Measurements from ENCODE around the gene OAT. TPM values are rescaled to one million over a fixed set of nuclear protein-coding genes. Genes with fewer than 3 reads are reported as not detected.

Gene OAT
- total and polyA plus RNA-seq, 10 of the 15 experiments (the other 5 are each of a cell fraction or from before 2014, with no cell fraction given) = 1.2 to 9.8 (median 1.6) TPM

GRCh38 chr10:124458473-124458872 is 39.8 kb upstream of the OAT start:
- ATAC-seq = no peak
- 65% methylated on average over 4 of the region's 4 CpGs for WGBS (ENCODE audit: insufficient coverage, insufficient replicate concordance, low lambda C conversion rate, missing lambda C conversion rate)
- BruUV-seq (replicated peaks) = no TSS peak
- ChIA-PET SMC1A (ENCODE audit: uncharacterized antibody, unreplicated experiment) (no interaction called here), POLR2A (no interaction called here), RAD21 (ENCODE audit: unreplicated experiment) (no interaction called here), CTCF (no interaction called here)
- Histone ChIP-seq H4K20me1 (ENCODE audit: control insufficient read depth, insufficient read depth) (no peaks in the 10 kb centered on the region), H3K27me3 (replicated peaks in 1 of 2; ENCODE audit: control insufficient read depth in 2 of 2, insufficient read depth in 2 of 2, low read length in 1 of 2) (peaks cover 0 to 2% of the 10 kb centered on the region in 2 experiments; a peak in 2 of 4 replicates), H3K79me2 (ENCODE audit: control insufficient read depth, insufficient read depth, low read length) (no peaks in the 10 kb centered on the region), H3K9ac (ENCODE audit: control insufficient read depth, insufficient read depth, low read length) (no peak overlapping the region), H2AFZ (ENCODE audit: control insufficient read depth, low read depth, low read length) (no peak overlapping the region), H3K27ac (ENCODE audit: control insufficient read depth, insufficient read depth) (no peak overlapping the region), H3K36me3 (ENCODE audit: control insufficient read depth in 2 of 2, insufficient read depth in 2 of 2, low read length in 1 of 2) (no peaks in the 10 kb centered on the region), H3K4me3 (no peak overlapping the region), H3K4me2 (ENCODE audit: control insufficient read depth, insufficient read depth) (no peak overlapping the region), H3K4me1 (ENCODE audit: control insufficient read depth, insufficient read depth, low read length) (no peaks in the 10 kb centered on the region; the same call in 1 of the 2 replicates), H3K9me3 (replicated peaks; ENCODE audit: control insufficient read depth, insufficient read depth, low read length) (no peaks in the 10 kb centered on the region)
- in situ Hi-C loops (cut with MboI) (no loop called here), intact Hi-C loops (cut with micrococcal nuclease; ENCODE audit: unreplicated experiment) (no loop called here)
- no peak for DNase-seq (ENCODE audit: low read depth, low spot score)
- no peak for FAIRE-seq
- TF ChIP-seq, protein P1, sequence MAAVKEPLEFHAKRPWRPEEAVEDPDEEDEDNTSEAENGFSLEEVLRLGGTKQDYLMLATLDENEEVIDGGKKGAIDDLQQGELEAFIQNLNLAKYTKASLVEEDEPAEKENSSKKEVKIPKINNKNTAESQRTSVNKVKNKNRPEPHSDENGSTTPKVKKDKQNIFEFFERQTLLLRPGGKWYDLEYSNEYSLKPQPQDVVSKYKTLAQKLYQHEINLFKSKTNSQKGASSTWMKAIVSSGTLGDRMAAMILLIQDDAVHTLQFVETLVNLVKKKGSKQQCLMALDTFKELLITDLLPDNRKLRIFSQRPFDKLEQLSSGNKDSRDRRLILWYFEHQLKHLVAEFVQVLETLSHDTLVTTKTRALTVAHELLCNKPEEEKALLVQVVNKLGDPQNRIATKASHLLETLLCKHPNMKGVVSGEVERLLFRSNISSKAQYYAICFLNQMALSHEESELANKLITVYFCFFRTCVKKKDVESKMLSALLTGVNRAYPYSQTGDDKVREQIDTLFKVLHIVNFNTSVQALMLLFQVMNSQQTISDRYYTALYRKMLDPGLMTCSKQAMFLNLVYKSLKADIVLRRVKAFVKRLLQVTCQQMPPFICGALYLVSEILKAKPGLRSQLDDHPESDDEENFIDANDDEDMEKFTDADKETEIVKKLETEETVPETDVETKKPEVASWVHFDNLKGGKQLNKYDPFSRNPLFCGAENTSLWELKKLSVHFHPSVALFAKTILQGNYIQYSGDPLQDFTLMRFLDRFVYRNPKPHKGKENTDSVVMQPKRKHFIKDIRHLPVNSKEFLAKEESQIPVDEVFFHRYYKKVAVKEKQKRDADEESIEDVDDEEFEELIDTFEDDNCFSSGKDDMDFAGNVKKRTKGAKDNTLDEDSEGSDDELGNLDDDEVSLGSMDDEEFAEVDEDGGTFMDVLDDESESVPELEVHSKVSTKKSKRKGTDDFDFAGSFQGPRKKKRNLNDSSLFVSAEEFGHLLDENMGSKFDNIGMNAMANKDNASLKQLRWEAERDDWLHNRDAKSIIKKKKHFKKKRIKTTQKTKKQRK (IDR thresholded peaks at IDR 0.05; ENCODE audit: low read depth, low read length) = no peak
- TF ChIP-seq SRF (IDR thresholded peaks at IDR 0.05; ENCODE audit: low read depth in 2 of 2, low read length in 2 of 2) = no peak
- TF ChIP-seq CREB1 (IDR thresholded peaks at IDR 0.05; ENCODE audit: low read depth) = no peak
- no peak for TF ChIP-seq SUPT20H (IDR thresholded peaks at IDR 0.05; ENCODE audit: borderline replicate concordance, control insufficient read depth, low read depth, low read length)
- no peak for TF ChIP-seq PBX3 (IDR thresholded peaks at IDR 0.05; ENCODE audit: insufficient replicate concordance, low read depth, low read length)
- no peak for TF ChIP-seq SKIL (IDR thresholded peaks at IDR 0.05; ENCODE audit: low read depth, poor library complexity, severe bottlenecking)
- TF ChIP-seq PKNOX1 (IDR thresholded peaks at IDR 0.05) = no peak
- no peak for TF ChIP-seq FOXM1 (IDR thresholded peaks at IDR 0.05; ENCODE audit: low read depth, low read length)
- TF ChIP-seq CBX3 (IDR thresholded peaks at IDR 0.05; ENCODE audit: borderline replicate concordance, low read depth) = no peak
- no peak for TF ChIP-seq TCF12 (IDR thresholded peaks at IDR 0.05; ENCODE audit: low read depth, low read length)
- no peak for TF ChIP-seq TARDBP (IDR thresholded peaks at IDR 0.05; ENCODE audit: borderline replicate concordance)
- TF ChIP-seq DPF2 (IDR thresholded peaks at IDR 0.05) = no peak
- TF ChIP-seq, protein P2, sequence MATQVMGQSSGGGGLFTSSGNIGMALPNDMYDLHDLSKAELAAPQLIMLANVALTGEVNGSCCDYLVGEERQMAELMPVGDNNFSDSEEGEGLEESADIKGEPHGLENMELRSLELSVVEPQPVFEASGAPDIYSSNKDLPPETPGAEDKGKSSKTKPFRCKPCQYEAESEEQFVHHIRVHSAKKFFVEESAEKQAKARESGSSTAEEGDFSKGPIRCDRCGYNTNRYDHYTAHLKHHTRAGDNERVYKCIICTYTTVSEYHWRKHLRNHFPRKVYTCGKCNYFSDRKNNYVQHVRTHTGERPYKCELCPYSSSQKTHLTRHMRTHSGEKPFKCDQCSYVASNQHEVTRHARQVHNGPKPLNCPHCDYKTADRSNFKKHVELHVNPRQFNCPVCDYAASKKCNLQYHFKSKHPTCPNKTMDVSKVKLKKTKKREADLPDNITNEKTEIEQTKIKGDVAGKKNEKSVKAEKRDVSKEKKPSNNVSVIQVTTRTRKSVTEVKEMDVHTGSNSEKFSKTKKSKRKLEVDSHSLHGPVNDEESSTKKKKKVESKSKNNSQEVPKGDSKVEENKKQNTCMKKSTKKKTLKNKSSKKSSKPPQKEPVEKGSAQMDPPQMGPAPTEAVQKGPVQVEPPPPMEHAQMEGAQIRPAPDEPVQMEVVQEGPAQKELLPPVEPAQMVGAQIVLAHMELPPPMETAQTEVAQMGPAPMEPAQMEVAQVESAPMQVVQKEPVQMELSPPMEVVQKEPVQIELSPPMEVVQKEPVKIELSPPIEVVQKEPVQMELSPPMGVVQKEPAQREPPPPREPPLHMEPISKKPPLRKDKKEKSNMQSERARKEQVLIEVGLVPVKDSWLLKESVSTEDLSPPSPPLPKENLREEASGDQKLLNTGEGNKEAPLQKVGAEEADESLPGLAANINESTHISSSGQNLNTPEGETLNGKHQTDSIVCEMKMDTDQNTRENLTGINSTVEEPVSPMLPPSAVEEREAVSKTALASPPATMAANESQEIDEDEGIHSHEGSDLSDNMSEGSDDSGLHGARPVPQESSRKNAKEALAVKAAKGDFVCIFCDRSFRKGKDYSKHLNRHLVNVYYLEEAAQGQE (IDR thresholded peaks at IDR 0.05; ENCODE audit: low read depth, low read length) = no peak
- no peak for TF ChIP-seq EED (IDR thresholded peaks at IDR 0.05; ENCODE audit: low read depth)

Data from GM12878 (cell line).